Lung (tissue), 16 donors: ENCODE data around the gene HILPDA. TPM values are rescaled to one million over a fixed set of nuclear protein-coding genes. Genes with fewer than 3 reads are reported as not detected.
A peak's percentile ranks its signal among the peaks of the same experiment; 100 is the strongest.

Source experiments
- ATAC-seq: fragments of 200-7000 bp; cut with Tn5 transposase; one replicate; pipeline ENCODE4 v1.9.1; 2020; ENCODE audit warnings: moderate number of reproducible peaks; ENCODE audit not compliant: insufficient read depth, low FRiP score
- DNase-seq, 3 donors: peaks; one replicate each; pipeline ENCODE4 v3.0.0-alpha.2; 2013 to 2017
- H3K27ac ChIP-seq, 2 donors: one replicate each; pipeline ENCODE4 v1.5.1; 2013; ENCODE audit warnings: mild to moderate bottlenecking in 2 of 2, moderate library complexity in 2 of 2, control low read depth in 1 of 2, inconsistent platforms in 1 of 2, low read depth in 1 of 2, low read length in 1 of 2
- H3K27me3 ChIP-seq, 3 donors: one replicate each; pipeline ENCODE4 v1.5.1; 2013; ENCODE audit warnings: low read length in 2 of 3; ENCODE audit not compliant: control insufficient read depth in 3 of 3, insufficient read depth in 3 of 3
- H3K36me3 ChIP-seq, 4 donors: one replicate each; pipeline ENCODE4 v1.5.1; 2013; ENCODE audit warnings: low read length in 4 of 4, mild to moderate bottlenecking in 1 of 4, moderate library complexity in 1 of 4; ENCODE audit not compliant: control insufficient read depth in 4 of 4, insufficient read depth in 4 of 4
- H3K4me1 ChIP-seq, 5 donors: one replicate each; pipeline ENCODE4 v1.5.1; 2013; ENCODE audit warnings: low read length in 5 of 5, mild to moderate bottlenecking in 2 of 5, moderate library complexity in 1 of 5; ENCODE audit not compliant: control insufficient read depth in 5 of 5, insufficient read depth in 5 of 5
- H3K4me3 ChIP-seq: one replicate; pipeline ENCODE4 v1.5.1; 2013; ENCODE audit warnings: mild to moderate bottlenecking, control low read depth, moderate library complexity
- H3K9ac ChIP-seq, 2 donors: one replicate each; pipeline ENCODE4 v1.5.1; 2013; ENCODE audit warnings: low read length in 2 of 2, control low read depth in 1 of 2; ENCODE audit not compliant: insufficient read depth in 1 of 2
- H3K9me3 ChIP-seq, 4 donors: one replicate each; pipeline ENCODE4 v1.5.1; 2013; ENCODE audit warnings: low read length in 3 of 4, mild to moderate bottlenecking in 1 of 4, moderate library complexity in 1 of 4; ENCODE audit not compliant: control insufficient read depth in 4 of 4, insufficient read depth in 3 of 4
- whole genome bisulfite sequencing, 2 donors: extraction: QIAGEN DNeasy Blood & Tissue Kit; methylation state at CpG; one replicate each; pipeline ENCODE4 v1.1.7; 2013; 5-methylcytosine and 5-hydroxymethylcytosine counted together
- long read RNA-seq, 5 donors: transcript quantifications; one replicate each; lab custom pipeline, GENCODE V29; 2026
- polyA plus RNA-seq, 2 donors: library from polyadenylated mRNA; stranded (reverse); fragments of 200-250 nt; gene quantifications; one replicate each; pipeline ENCODE4 v1.2.1, GENCODE V29; 2013
- total RNA-seq, 2 donors: library from RNA; depleted of rRNA in 1 of 2; stranded (reverse); fragments of >200 nt in 1 of 2; gene quantifications; one replicate each; pipeline ENCODE4 v1.2.1, GENCODE V29; 2014 to 2021
- TF ChIP-seq, protein P1 (sequence below): IDR thresholded peaks from 2 replicates; pipeline ENCODE4 v1.5.1; 2012; ENCODE audit warnings: mild to moderate bottlenecking; ENCODE audit errors: control extremely low read depth, extremely low read depth
- donor health status: control.
- donor health status: control.
- donor health status: Bipolar disorder and iron deficiency.
- donor health status: healthy.
- donor health status: DM: yes; HTN: yes; CAD: no.

The HILPDA gene, protein sequence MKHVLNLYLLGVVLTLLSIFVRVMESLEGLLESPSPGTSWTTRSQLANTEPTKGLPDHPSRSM
- total RNA-seq (10 to 100 TPM; 12.5 to 61.9 TPM), polyA plus RNA-seq (10 to 100 TPM in 1 of 2 donors, 1 to 10 TPM in 1; 6.6 to 13.9 TPM)
- long read RNA-seq, donor 1, transcript HILPDA-201 (2 exons, 1,349 nt): major isoform, 29 of 44 reads
- long read RNA-seq, donor 1, partial matches to known transcripts: 13 of 44 reads
- long read RNA-seq, donor 1, other reads (novel, unspliced or antisense): 0 of 44 reads
- long read RNA-seq, donor 2, transcript HILPDA-201 (2 exons, 1,349 nt): major isoform, 11 of 12 reads
- long read RNA-seq, donor 2, partial matches to known transcripts: 0 of 12 reads
- long read RNA-seq, donor 2, other reads (novel, unspliced or antisense): 0 of 12 reads
- long read RNA-seq, donor 3, transcript HILPDA-201 (2 exons, 1,349 nt): major isoform, 13 of 15 reads
- long read RNA-seq, donor 3, partial matches to known transcripts: 0 of 15 reads
- long read RNA-seq, donor 3, other reads (novel, unspliced or antisense): 0 of 15 reads
- long read RNA-seq, donor 4, transcript HILPDA-201 (2 exons, 1,349 nt): major isoform, 7 of 9 reads
- long read RNA-seq, donor 4, partial matches to known transcripts: 0 of 9 reads
- long read RNA-seq, donor 4, other reads (novel, unspliced or antisense): 0 of 9 reads
- long read RNA-seq, donor 5, transcript HILPDA-201 (2 exons, 1,349 nt): major isoform, 37 of 62 reads
- long read RNA-seq, donor 5, partial matches to known transcripts: 21 of 62 reads
- long read RNA-seq, donor 5, other reads (novel, unspliced or antisense): 0 of 62 reads

DNA sequence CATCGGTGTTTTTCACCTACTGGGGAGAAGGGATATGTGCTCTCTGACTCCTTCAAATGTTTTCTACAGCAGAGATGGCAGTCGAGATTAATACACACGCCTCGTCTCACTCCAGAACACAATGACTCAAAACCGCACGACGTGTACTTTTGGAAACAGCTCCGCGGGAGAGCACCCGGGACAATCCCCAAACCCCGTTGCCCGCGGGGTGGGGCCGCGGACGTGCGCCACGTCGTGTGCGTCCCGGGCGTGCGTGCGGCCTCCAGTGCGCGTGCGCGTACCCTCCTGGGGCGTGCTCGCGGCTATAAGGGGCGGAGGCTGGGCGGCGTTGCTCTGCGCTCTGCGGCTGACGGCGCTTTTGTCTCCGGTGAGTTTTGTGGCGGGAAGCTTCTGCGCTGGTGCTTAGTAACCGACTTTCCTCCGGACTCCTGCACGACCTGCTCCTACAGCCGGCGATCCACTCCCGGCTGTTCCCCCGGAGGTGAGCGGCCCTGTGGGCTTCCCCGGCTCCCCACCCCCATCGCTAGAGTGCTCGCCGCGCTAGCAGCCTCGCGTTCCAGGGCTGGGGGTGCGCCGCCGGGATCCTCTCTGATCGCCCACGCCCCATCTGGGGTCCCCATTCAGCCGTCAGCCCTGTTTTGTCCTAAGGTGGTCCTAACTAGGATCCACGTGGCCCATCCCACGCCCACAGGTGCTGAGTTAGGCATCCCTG lies at the start of gene HILPDA:
HILPDA (plus strand) TSS at position 336 of the 712 bp plus-strand sequence. CDS start 1,391 bp downstream, outside the sequence.
- H3K4me1 ChIP-seq: peaks cover 5 to 53% (median 17%) of the 10 kb centered on the region in 5 donors
- WGBS, 2 donors: 0 to 1% methylated on average over 57 to 64 of the region's 64 CpGs

DNA sequence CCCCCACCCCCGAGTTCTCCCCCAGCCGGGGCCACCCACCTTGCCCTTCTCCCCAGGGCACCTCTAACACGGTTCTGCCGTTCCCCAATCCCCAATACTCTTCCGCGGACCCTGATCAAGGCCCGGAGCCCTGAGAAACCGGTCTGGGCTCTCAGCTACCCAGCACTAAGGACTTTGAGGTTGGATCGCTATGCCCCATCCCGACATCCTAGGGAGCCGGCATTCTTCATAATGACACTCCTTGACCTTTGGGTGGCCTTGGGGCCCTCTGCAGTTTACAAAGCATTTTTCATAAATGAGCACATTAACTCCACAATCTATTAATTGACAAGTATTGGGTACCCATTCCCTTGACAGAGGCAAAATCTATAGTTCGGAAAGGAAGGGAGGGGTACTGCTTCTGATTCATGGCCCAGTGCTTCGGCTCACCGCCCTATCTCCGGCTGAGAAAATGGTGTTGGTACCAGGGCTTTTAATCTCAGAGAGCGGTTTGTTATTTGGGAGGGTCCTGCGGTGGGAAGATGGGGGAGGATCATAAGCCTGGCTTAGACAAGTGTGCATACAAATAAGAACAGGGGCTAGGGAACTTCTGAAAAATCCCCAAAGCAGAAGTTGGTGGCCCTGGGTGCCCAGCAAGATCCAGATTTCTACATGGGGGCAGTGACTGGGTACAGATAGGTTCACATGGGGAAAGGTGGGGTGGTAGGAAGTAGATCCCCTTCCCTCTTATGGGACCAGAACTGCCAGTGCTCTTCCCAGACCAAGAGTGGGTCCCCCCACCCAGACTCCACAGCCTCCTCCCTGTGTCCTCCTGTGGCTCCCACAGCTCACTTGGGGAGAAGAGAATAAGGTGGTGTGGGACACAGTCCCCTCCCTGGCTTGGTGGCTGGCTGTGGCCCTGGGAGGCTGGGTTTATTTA lies 49.1 kb upstream of the HILPDA start:
- Histone ChIP-seq H3K9me3 (no peaks in the 10 kb centered on the region), H3K36me3 (peaks cover 0 to 5% (median 3%) of the 10 kb centered on the region in 4 donors), H3K27ac (peak overlapping the region in 1 of 2 donors; percentile 41), H3K27me3 (no peaks in the 10 kb centered on the region), H3K4me1 (peaks cover 0 to 46% (median 22%) of the 10 kb centered on the region in 5 donors), H3K4me3 (no peak overlapping the region), H3K9ac (no peak overlapping the region)
- 45 to 55% methylated on average over 15 to 17 of the region's 17 CpGs for WGBS, 2 donors
- ATAC-seq: no peak
- TF ChIP-seq, protein P1, sequence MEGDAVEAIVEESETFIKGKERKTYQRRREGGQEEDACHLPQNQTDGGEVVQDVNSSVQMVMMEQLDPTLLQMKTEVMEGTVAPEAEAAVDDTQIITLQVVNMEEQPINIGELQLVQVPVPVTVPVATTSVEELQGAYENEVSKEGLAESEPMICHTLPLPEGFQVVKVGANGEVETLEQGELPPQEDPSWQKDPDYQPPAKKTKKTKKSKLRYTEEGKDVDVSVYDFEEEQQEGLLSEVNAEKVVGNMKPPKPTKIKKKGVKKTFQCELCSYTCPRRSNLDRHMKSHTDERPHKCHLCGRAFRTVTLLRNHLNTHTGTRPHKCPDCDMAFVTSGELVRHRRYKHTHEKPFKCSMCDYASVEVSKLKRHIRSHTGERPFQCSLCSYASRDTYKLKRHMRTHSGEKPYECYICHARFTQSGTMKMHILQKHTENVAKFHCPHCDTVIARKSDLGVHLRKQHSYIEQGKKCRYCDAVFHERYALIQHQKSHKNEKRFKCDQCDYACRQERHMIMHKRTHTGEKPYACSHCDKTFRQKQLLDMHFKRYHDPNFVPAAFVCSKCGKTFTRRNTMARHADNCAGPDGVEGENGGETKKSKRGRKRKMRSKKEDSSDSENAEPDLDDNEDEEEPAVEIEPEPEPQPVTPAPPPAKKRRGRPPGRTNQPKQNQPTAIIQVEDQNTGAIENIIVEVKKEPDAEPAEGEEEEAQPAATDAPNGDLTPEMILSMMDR: no peak
- peak in 2 of 3 donors; percentile 31 to 34 for DNase-seq

More for the DNA sequence above, at the start of gene HILPDA:
- Histone ChIP-seq H3K27me3 (no peaks in the 10 kb centered on the region), H3K36me3 (peaks cover 0 to 9% (median 3%) of the 10 kb centered on the region in 4 donors), H3K4me3 (peak within 1 kb of the TSS; percentile 74), H3K27ac (peak within 1 kb of the TSS; percentile 88 to 94), H3K9ac (peak within 1 kb of the TSS; percentile 71 to 81), H3K9me3 (peaks cover 0 to 1% (median 0%) of the 10 kb centered on the region in 4 donors)
- TF ChIP-seq, protein P1: no peak
- DNase-seq: peak; percentile 94 to 96 (median 95)
- ATAC-seq: peak; percentile 98

DNA sequence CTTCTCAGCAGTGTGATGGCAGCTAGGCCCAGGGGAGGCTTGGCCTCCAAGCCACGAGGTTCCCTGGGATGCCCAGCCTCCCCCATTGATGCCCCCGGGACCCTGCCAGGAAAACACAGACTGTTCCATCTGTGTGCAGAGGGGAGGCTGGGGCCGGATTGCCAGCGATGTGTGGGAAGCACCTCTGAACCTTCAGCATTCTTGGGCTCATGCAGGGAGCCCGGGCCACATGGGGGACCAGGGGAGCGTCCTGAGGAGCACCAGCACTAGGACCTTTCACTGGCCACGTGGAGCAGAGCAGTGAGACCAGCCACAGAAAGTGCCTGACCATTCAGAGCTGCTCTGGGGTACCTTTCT lies 48.5 kb upstream of the HILPDA start:
- Histone ChIP-seq H3K36me3 (peaks cover 0 to 3% (median under 1%) of the 10 kb centered on the region in 4 donors), H3K4me1 (peaks cover 0 to 46% (median 22%) of the 10 kb centered on the region in 5 donors), H3K27ac (no peak overlapping the region), H3K27me3 (no peaks in the 10 kb centered on the region), H3K9ac (no peak overlapping the region), H3K9me3 (no peaks in the 10 kb centered on the region), H3K4me3 (no peak overlapping the region)
- WGBS, 2 donors: 87 to 91% methylated on average over 7 of the region's 7 CpGs
- DNase-seq: no peak
- TF ChIP-seq, protein P1: no peak
- ATAC-seq: no peak
